Amniotic stem cell (primary cell): ENCODE measurements around the gene ACSL6.

Experiments used
- DNase-seq: peaks from one replicate; lab custom pipeline; 2025; lab: John Stamatoyannopoulos, UW

Gene ACSL6

DNA sequence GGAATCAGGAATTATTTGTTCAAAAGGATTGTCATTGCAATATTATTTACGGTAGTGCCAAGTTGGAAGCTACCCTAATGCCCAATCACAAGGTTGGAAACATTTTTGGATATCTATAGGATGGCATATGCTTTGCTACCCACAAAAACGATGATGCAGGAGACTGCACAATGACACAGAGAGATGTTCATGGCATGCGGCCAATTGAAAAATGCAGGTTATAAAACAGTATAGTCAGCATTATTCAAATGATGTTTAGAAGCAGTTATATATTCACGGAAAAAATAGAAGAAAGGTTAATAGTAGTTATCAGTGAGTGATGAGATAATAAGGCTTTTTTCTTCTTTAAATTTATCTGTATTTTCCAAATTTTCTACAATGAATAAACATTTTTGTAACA lies 5.9 kb upstream of the ACSL6 start:
- no peak for DNase-seq

DNA sequence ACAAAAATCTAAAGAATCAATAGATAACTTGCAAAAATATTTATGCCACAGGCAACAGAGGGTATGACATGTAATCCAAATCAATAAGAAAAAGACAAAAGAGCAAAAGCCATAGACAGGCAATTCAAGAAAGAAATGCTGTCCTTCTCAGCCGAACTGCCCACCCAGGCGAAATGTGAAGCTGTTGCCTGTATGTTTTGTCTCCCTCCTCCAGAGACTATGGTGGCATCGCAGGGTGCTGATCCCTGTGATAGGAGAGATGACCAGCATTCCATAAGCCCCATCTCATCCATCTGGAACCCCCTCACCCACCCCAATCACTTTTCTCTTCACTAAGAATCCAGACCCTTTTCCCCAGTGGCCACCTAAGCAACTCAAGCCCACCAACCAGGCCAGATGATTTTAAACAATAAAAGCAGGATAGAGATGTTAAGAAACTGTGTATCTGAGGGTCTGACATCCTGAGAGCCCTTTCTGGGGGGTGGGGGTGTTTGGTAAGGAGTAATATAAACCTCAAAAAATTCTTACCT lies 5.3 kb upstream of the ACSL6 start:
- DNase-seq: no peak

DNA sequence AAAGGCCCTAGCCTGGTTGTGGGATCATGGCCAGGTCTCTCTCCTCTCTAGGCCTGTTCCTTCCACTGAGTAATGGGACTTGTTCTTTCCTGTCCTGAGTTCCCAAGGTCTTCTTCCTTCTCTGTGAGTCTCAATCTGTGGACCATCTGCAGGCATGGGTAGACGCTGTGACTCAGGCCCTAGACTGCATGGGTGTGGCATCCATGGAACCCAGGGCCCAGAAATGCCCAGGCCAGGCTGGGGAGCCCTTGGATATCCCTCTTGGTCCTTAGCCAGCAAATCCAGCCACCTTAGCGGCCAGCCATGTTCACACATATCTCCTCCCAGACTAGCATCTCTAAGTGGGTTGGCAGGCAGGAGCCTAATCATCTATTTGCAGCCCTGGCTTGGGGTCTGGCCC lies 2.3 kb upstream of the ACSL6 start:
- DNase-seq: no peak

DNA sequence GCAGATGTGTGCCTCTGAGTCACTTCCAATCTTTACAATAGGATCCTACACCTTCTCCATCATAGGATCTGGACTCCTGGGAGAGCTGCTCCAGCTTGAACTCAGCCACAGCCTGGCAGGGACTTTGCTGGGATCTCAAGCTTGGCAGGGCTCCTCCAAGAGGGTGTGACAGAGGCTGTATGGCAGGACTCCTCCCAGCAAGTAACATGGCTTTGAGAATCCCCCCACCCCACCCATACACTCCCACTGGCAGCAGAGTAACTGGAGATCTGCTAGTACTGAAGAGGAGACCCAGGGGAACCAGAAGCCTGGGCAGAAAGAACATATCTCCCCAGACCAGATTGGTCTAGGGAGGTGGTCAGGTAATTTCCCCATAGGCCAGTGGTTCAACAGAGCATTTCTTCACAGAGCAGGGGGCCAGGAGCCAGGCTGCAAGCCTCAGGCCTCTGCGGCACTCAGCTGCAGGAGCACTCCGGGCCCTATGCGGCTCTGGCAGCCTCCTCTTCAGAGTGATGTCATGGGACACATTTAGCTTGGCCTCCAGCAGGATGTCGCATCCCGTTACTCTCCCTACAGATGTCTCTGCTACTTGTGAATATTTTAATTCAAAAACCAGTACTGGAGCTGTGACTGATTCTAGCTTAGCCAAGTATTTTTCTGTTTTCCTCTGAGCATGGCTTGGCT lies 1.7 kb upstream of the ACSL6 start:
- DNase-seq: no peak

DNA sequence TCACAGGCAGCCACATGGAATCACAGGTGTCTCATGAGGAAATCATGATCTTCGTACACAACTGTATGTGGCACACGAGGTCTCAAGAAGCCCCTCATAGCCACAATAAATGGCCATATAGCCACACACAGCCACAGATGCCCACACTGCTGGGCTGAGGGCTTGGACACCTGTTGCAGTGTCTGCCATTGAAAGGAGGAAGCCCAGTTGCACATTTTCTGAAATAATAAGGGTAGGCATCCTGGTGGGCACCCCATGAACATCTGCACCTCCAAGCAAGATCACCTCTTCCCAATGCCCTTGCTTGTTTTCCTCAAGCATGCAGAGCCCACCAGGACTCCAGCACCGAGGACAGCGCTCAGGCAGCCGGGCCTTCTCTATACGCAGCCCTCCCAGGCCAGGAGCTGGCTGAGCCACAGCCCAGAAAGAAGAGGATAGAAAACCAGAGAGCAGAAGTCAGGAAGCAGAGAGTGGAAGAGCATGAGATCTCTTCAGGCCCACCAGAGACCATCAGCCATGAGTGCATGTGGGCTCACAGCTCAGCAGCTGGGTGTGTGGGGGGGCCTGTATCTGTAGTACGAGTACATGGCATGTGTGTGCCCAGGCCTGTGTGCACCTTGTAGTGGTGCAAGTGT lies 1.0 kb upstream of the ACSL6 start:
- peak; percentile 24 for DNase-seq

DNA sequence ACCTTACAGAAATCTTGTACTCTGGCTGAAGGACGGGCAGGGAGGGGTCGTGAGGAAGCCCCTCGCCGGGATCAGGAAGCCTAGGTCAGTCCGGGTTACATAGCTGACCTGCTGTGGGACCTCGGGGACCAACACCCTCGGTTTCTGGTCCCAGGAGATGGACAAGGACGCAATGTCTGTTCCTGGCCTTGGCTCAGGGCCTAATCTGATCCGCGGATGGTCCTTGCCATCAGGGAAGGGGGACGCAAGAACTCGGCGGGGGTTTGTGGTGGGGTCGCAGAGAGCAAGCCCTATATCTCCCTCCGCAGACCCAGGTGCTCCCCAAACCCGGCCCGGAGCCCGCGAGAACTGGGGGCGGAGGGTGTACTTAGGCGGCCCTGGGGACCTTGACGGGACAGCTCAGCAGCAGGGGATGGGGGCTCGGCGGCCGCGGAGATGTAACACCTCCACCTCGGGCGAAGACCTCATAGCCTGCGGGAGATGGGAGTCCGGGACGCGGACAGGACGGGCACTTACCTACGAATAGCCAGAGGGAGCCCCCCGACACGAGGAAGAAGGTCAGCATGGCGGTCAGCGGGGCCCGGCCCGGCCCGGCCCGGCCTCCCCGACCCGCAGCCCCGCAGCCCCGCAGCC lies 353 bp downstream of the ACSL6 start:
- DNase-seq: no peak

DNA sequence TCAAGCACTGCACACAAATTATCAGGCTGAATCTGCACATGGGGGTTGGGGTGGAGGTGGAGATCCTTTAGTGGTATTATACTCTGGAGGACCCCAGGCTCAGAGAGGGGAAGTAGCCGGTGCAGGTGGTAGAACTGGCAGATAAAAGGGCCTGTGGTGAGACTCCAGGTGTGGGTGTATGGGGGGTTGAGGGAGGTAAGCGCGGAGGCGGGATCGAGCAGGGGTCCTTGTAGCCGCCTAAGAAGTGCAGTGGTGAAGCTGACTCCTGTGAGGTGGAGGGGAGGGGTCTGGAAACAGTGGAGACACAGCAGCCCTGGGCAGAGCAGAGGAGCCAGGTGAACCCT lies 841 bp downstream of the ACSL6 start:
- no peak for DNase-seq

DNA sequence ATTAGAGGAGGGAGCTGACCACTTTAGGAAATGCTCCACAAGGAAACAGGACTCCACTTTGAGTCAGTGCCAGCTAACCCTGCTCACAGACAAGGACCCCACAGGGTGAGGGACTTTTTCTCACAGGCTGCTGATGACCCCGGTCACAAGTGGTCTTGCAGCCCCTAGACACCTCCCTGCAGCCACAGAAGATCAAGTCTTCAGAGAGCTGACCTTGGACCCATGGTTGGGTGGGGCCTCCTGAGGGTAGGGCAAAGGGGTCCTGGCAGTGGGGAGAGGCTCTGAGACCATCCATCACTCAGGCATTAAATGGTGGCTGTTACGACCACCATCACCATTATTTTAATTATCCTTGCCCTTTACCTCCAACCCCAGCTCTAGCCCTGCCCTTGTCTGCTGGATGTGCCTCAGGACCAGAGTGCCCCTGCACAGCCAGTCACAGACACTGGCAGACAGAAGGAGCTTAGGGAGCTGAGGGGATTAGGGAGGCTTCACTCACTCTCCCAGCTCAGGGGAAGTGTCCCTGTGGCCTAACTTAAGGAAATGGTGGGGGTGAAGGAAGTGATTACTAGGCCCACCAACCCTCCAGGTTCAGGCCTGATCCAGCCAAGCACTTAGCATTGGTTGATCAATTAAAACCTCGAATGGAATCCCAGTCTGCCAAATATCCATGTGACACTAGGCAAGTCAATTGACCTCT lies 1.6 kb downstream of the ACSL6 start:
- DNase-seq: no peak

DNA sequence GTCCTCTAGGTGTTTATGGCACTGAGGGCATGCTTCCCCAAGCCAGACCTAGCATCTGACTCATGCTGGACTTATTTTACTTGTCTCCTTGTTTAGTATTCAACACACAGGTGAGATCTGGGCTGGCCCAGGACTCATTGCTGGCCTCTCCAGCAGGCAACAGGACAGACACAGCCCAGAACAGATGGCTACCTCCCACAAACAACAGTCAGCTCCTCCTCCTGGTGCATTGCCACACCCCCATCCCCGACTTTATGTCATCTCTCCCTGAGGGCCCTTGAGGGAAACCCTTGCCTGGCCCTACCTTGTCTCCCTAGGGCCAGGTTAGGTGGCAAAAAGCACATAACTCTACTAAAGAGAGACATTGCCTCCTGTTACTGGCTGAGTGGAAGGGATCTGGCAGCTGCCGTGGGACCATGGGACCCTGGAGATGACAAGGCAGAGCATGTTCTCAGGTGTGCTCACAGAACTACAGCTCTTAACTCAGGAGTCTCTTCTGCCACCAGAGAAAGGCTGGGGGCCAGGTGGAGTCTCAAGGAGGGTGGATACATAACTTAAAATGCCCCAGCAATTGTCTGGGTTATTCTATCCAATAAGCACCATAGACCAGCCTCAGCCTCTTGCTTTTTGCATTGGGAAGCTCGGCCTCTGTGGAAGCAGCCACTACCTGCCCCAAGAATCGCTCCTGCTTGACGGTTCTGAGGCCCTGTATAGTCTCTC lies 2.3 kb downstream of the ACSL6 start:
- DNase-seq: no peak

DNA sequence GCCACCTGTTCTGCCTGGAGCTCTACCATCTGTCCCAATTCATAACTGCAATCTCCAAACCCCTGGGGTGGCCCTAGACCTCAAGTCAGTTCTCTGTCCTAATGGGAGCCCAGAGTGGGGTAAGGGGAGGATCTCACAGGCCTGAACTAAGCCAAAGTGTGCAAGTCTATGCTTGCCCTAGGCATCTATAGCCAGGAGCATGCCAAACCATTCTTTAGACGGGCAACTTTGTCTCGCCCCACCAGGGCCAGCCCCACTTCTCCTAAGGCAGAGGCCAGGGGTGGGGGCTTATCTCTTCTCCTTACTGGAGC lies 3.3 kb downstream of the ACSL6 start:
- no peak for DNase-seq

DNA sequence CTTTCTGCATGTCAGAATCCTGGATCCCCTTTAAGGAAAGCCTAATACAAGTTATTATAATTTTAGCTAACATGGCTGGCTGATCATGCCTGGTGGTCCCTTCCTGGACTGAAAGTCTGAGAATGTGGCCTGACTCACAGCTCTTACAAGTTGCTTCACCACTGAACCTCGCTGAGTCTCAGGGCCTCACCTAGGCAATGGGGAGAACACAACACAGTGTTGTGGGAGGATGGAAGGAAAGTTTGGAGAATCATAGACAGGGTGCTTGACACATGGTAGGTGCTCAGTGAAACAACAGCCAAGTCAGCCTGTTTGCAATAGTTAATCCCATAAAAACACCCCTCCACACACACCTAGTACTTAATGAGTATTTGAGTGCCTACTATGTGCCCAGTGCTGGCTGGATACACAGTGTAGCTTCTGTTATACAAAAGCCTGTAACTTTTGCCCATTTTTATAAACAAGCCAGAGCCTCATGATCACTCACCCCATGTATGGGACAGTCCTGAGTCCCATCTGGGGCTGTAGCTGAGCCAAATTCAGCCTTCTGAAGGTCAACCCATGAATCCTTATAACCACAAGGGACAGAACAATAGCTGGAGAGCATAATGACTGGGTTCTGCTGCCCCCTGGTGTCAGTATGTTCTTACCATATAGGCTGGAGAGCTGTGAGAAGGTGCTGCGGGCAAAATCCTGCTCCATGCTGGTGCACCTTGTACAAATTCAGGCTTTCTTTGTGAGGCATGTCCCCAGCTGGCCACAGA lies 3.9 kb downstream of the ACSL6 start:
- DNase-seq: peak; percentile 73

DNA sequence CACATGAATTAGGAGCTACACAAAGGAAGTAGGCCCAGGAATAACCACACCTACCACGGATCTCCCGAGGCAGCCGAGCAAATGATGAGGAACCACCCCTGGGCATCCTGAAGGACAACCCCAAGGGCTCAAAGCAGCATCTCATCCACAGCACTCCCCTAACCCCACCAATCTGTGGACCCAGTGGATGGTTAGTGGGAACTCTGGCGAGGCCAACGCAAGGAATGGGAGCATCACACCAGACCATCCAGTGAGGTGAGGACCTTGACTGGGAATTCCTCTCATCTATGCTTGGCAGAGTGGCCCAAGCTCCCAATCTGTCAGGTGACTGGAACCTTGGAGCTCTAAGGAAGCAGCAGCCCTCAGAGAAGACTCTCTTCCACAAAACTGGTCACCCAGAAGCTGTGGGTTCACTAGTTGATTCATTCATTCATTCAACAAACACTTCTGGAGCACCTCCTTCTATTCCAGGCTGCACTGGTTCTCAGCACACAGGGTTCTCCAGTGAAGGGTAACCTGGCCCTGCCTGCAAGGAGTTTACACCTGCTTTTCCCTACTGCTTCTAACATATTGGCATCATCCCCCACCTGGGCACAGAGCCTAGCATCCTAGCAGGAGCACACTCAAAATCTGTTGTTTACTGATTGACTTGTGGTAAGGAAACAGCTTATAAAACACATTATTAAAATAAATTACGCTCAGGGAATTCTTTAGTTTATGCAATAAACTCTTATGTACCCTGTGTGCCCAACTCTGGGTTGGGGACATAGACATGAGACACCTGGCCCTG lies 4.9 kb downstream of the ACSL6 start:
- DNase-seq: no peak

DNA sequence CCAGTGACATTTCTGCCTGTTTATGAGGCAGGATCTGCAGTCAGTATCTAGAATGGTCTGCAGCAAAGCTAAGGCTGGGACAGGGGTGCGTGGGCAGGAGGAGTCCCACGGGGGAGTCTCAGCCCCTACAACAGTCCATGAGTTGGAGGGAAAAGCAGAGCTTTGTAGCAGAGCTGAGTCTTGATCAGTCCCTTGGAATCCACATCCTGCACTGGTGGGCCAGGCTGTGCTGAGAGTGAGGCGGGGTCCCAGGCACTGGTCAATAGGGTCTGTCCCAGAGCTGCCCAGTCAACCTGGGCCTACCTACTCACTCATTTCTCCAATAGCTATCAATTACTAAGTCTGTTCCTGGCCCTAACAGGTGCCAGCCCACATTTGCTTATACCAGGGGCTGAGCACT lies 5.9 kb downstream of the ACSL6 start:
- no peak for DNase-seq

DNA sequence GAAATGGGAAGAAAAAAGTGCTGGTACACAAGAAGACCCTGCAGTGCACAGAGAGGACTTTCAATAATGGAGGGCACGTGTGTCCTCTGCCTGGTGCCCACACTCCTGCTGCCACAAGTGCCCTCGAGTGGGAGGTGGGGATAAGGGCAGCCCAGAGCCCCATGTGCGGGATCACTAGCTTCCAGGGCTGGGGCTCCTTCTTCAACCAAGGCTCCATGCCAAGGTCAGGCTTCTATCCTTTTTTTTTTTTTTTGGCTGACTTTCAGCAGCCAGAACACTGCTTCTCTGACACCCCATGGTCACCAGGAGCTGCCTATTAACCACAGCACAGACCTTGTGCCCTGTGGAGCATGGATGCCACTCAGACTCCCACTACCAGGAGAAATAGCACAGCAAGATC lies 7.5 kb downstream of the ACSL6 start:
- DNase-seq: no peak

DNA sequence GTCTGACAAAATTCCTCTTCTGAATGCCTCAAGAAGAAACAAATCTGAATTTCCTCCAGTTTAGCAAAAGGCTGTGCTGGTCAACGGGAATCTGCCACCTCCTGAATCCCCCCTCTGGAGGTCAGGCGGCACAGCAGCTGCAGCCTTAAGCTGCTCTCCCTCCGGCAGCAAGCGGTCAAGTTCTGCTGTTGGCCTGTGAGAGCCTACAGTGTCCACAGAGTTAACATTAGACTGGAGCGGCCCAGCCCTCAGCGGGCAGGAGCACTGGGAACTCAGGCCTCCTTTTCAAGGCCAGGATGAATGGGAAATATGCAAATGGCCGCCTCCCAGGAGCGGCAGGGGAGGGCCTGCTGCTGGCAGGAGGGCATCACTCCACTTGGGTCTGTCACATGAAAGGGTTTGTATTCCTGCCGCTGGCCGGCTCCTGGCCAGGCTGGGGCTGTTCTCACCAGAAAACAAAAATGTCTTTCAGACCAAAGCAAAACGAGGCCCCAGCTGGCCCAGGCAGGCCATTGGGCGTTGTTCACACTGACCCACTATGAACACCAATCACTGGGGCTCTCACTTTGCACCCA lies 8.2 kb downstream of the ACSL6 start:
- DNase-seq: no peak

DNA sequence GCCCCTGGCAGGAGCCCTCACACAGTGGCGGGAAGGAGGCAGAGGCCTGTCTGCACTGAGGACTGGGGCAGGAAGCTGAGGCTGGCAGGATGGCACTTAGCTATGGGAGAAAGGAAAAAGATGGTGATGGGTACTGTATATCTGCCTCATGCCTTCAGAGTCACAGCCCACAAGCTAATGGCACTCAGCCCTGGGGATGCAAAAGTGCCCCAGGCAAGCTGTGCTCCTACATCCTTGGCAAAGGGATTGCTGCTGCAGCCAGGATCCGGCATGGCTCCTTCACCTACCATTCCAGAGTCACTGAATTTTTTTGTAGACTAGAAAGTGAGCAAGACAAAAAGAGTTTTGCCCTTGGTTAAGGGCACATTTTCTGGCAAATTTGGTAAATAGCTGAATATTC lies 8.7 kb downstream of the ACSL6 start:
- DNase-seq: no peak

DNA sequence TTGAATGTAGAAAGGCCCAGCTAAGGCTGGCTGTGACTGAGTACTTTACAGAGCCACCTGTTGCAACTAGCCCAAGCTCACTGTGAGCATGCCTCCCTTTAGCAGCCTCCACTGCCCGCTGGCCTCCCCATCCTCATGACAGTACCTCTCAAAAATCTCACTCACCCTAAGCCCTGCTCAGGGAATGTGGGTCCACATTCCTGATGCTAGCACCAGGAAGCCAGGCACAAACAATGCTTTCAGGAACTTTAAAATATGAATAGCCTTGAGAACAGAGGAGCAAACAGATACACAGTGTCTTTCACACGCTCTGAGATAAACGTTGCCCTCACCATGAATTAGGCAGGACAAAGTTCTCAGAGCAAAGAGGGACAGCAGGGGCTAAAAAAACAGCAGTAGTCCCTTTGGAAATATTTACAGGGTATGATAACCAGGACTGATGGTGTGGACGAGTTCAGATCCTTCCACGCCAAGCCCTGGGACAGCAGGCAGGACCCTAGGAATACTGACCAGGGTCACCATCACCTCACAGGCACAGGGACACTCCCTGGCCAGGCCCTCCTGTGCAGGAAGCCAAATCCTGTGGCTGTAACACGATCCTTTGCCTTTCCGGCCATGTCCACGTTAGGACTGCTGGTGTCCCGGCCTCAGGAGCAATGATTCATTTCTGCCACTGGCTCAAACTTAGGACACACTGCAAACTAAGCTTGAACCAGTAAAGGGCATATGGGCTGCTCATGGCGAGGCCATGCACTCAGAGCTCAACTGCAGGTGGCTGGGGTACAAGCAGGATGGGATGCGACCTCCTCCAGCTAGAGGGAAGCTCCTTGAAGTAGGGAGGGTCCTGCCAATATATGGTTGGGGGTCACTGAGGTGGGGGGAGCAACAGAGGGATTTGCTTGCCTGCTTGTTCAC lies 9.6 kb downstream of the ACSL6 start:
- DNase-seq: no peak

DNA sequence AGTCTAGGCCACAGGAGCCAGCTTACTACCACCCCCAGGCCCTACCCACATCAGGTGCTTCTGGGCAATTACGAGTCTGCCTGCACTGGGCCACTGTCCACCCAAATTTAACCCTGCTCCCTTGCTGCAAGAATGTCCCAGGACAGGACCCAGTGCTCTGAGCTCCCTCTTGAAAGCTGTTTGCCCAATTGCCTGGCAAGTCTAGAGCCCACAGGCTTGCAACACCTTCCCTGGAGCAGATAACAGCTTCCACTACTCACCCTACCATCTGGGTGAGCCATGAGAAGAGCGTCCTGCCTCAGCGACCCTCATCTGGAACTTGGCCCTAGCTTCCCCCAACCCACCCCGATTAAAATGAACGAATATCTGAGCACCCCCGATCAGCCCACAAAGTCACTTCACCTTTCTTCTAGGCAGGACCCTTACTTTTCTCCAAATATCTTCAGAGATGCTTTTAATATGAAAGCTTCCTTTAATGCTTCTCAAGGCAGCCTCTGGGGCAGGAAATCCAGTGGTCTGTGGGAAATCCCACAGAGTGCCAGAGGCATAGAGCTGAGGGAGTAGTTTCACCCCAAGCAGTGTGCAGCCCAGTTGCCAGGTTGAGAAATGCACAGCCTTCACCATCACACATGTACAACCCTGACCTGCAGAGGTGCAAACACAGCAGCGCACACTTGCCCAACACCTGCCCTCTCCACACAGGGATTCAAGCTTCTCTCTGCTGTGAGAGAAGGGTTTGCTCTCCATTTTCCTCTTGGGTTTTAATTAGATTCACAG lies 10.6 kb downstream of the ACSL6 start:
- no peak for DNase-seq

DNA sequence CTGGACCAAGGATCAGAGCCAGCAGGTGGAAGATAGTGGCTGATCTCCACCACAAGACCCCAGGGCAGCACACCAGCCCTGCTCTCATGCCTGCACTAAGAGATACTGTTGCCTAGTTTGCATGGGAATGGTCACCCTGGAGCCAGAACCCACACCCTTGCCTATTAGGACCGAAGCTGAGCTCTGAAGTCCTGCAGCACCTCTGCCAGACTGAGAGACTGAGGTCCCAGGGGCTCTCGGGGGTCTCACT lies 11.3 kb downstream of the ACSL6 start:
- DNase-seq: no peak
